Measurements from ENCODE around the gene GID8.

DNA sequence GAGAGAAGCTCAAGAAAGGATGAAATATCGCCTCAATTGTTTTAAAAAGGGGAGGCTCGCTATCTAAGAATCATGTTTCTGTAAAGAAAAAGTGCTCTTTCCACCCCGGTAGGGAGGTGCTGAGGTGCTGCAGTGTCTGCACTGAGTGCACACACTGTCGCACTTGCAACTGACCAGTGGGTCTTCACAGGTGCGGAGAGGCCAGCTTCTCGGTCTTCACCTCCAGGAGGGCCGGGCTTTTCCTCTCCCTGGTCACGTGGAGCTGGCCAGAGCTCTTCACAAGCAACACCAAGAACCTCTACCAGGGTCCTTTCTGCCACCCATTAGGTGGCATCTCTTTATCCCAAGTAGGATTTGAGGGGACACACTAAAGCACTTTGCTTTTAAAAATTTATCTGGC, 48.5 kb upstream of the GID8 start:
- TF ChIP-seq, protein P1, sequence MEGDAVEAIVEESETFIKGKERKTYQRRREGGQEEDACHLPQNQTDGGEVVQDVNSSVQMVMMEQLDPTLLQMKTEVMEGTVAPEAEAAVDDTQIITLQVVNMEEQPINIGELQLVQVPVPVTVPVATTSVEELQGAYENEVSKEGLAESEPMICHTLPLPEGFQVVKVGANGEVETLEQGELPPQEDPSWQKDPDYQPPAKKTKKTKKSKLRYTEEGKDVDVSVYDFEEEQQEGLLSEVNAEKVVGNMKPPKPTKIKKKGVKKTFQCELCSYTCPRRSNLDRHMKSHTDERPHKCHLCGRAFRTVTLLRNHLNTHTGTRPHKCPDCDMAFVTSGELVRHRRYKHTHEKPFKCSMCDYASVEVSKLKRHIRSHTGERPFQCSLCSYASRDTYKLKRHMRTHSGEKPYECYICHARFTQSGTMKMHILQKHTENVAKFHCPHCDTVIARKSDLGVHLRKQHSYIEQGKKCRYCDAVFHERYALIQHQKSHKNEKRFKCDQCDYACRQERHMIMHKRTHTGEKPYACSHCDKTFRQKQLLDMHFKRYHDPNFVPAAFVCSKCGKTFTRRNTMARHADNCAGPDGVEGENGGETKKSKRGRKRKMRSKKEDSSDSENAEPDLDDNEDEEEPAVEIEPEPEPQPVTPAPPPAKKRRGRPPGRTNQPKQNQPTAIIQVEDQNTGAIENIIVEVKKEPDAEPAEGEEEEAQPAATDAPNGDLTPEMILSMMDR (IDR thresholded peaks at IDR 0.05) = no peak
- no peak for TF ChIP-seq POLR2A (IDR thresholded peaks at IDR 0.05)
